Measurements from ENCODE around the gene TSPAN32. TPM values are rescaled to one million over a fixed set of nuclear protein-coding genes. Genes with fewer than 3 reads are reported as not detected.

The TSPAN32 gene
- total RNA-seq, 1 donor from 2014 or later, result not detected

DNA sequence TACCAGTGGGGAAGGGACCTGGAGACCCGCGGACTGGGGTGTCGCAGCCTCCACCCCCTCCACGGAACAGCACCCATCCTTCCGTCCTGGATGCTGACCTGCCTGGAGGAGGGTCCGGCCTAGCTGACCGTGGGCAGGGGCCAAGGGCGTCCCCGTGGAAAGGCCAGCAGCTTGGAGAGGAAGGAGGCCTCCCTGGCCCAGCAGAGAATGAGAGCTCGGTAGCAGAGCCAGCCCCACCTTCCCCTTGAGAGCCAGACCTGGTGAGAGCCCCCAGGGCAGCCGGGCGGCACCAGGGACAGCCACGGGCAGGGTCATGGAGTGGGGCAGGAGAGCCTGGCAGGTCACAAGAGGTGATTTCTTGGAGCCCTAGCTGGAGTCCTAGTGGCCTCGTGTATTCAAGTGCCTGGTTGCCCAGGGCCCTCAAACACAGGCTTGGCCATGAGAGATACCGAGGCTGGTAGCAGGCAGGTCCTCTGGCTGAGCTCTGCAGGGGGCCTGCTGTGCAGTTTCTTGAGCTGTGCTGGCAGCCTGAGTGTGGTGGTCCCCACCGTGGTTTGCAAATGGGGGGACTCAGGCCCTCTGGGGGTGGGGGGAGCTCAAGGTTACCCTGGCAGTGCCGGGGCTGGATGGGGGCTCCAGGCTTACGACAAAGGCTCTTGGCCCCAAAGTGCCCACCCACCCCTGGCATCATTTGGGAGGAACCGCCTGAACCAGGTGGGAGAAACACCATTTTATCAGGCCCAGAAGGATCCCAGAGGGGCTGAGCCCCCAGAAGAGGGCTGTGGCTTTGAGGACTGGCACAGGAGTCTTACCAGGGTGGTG is 7.6 kb downstream of the TSPAN32 start:
- H3K4me1 Mint-ChIP-seq (ENCODE audit: low read depth, unreplicated experiment), result no peaks in the 10 kb centered on the region
- no peaks in the 10 kb centered on the region for H3K9me3 Mint-ChIP-seq (ENCODE audit: unreplicated experiment)
- H3K36me3 Mint-ChIP-seq (ENCODE audit: unreplicated experiment), result no peaks in the 10 kb centered on the region
- H3K27me3 Mint-ChIP-seq (ENCODE audit: unreplicated experiment), result peaks cover 5% of the 10 kb centered on the region
- DNase-seq, result no peak
- H3K4me3 Mint-ChIP-seq (ENCODE audit: unreplicated experiment), result no peak overlapping the region
- no peak overlapping the region for H3K27ac Mint-ChIP-seq (ENCODE audit: unreplicated experiment)
- TF ChIP-seq, protein P1, sequence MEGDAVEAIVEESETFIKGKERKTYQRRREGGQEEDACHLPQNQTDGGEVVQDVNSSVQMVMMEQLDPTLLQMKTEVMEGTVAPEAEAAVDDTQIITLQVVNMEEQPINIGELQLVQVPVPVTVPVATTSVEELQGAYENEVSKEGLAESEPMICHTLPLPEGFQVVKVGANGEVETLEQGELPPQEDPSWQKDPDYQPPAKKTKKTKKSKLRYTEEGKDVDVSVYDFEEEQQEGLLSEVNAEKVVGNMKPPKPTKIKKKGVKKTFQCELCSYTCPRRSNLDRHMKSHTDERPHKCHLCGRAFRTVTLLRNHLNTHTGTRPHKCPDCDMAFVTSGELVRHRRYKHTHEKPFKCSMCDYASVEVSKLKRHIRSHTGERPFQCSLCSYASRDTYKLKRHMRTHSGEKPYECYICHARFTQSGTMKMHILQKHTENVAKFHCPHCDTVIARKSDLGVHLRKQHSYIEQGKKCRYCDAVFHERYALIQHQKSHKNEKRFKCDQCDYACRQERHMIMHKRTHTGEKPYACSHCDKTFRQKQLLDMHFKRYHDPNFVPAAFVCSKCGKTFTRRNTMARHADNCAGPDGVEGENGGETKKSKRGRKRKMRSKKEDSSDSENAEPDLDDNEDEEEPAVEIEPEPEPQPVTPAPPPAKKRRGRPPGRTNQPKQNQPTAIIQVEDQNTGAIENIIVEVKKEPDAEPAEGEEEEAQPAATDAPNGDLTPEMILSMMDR (IDR thresholded peaks at IDR 0.05; ENCODE audit: partially characterized antibody, unreplicated experiment), result no peak

DNA sequence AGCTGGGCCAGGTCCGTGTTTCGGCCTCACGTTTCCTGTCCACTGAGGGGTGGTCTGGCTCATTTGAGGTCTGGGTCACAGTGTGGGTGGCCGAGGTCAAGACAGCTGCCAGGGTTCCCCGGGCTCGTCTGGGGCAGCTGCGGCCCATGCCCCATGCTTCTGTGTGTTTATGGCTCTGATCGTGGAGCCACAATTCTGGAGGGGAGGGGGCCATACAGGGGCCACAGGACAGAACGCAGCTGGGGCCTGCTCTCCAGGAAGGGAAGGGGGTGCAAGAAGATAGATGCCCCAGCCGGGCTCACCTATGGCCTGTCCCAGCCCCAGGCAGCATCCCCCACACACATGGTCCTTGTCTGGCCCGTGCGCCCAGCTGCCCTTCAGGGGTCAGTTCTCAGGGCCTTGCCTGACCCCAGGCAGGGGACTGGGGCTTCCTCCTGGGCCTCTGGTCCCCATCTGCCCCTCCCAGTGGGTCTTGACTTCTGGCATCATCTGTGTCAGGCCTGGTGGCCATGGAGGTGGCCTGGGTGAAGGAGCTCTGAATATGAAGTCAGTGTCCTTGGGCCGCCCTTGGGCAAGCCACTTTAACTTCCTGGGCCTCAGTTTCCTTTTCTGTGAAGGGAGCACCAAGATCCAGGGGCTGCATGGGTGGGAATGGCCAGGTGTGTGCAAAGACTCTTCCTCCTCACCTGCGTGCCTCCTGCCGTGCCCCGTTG is 8.4 kb downstream of the TSPAN32 start:
- no peak overlapping the region for H3K27ac Mint-ChIP-seq (ENCODE audit: unreplicated experiment)
- TF ChIP-seq, protein P1 (IDR thresholded peaks at IDR 0.05; ENCODE audit: partially characterized antibody, unreplicated experiment), result no peak
- H3K27me3 Mint-ChIP-seq (ENCODE audit: unreplicated experiment), result peaks cover 5% of the 10 kb centered on the region
- no peak for DNase-seq
- H3K9me3 Mint-ChIP-seq (ENCODE audit: unreplicated experiment), result no peaks in the 10 kb centered on the region
- H3K36me3 Mint-ChIP-seq (ENCODE audit: unreplicated experiment), result no peaks in the 10 kb centered on the region
- no peaks in the 10 kb centered on the region for H3K4me1 Mint-ChIP-seq (ENCODE audit: low read depth, unreplicated experiment)
- H3K4me3 Mint-ChIP-seq (ENCODE audit: unreplicated experiment), result no peak overlapping the region

DNA sequence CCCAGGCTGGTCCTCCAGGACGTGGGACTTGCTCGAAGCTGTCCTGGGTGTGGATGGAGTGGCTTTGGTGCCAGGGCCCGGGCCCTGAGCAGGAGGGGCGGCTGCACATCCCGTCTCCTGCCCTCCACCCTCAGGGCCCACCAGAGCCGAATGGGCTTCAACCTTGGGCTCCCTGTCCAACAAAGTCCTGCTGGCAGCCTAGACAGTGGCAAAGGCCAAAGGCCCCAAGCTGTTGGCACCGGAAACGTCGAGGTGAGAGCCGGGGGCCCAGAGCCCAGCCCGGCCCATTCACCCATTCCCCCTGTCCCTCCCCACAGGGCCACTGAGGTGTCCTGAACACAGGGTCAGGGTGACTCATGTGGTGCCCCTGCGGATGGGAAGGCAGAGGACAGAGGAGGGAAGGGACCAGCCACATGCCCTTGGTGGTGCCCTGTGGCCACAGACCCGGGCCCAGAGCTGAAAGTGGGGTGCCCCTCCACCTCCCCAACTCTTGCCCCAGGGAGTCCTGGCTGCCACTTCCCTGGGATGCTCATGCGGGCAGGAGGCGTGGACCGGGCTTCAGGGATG is 9.1 kb downstream of the TSPAN32 start:
- Mint-ChIP-seq H3K36me3 (ENCODE audit: unreplicated experiment) (no peaks in the 10 kb centered on the region), H3K9me3 (ENCODE audit: unreplicated experiment) (no peaks in the 10 kb centered on the region), H3K4me1 (ENCODE audit: low read depth, unreplicated experiment) (no peaks in the 10 kb centered on the region)

DNA sequence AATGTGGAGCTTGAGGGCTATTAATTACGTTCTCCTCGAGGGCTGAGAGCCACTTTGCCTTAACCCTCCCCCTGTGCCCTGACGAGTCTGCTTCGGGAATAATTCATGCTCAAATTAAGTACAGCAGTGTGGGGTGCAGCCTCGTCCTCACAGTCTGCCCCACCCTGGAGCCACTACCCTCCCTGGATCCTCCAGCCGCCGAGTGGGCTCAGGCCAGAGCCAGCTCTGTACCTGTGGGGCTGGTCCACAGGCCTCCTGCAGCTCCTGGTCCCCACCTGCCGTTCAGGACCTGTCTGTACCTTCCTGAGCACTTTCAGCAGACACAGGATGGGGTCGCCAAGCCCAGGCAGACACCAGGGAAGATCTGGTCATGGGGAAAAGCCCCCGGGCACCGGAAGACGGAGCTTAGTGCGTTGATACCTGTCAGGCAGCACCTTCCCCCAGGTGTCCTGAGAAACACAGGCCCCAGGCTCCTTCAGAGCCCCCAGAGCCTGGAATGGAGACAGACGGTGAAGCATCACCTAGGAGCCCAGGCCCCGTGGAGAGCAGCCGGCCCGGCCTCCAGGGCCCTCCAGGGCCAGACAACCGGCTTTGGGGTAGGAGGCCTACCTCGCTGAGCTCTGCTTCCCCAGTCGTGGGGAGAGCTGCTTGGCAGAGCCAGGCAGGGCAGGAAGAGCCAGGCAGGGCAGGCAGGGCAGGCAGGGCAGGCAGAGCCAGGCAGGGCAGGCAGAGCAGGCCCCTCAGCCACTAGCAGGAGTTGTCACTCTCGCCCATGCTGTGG is 9.7 kb downstream of the TSPAN32 start:
- Mint-ChIP-seq H3K27me3 (ENCODE audit: unreplicated experiment) (peaks cover 5% of the 10 kb centered on the region), H3K4me1 (ENCODE audit: low read depth, unreplicated experiment) (no peaks in the 10 kb centered on the region), H3K4me3 (ENCODE audit: unreplicated experiment) (no peak overlapping the region), H3K27ac (ENCODE audit: unreplicated experiment) (no peak overlapping the region), H3K36me3 (ENCODE audit: unreplicated experiment) (no peaks in the 10 kb centered on the region), H3K9me3 (ENCODE audit: unreplicated experiment) (no peaks in the 10 kb centered on the region)
- DNase-seq, result no peak
- TF ChIP-seq, protein P1 (IDR thresholded peaks at IDR 0.05; ENCODE audit: partially characterized antibody, unreplicated experiment), result no peak

More for the DNA sequence above, 9.1 kb downstream of the TSPAN32 start:
- Mint-ChIP-seq H3K27me3 (ENCODE audit: unreplicated experiment) (peaks cover 5% of the 10 kb centered on the region), H3K27ac (ENCODE audit: unreplicated experiment) (no peak overlapping the region), H3K4me3 (ENCODE audit: unreplicated experiment) (no peak overlapping the region)
- TF ChIP-seq, protein P1 (IDR thresholded peaks at IDR 0.05; ENCODE audit: partially characterized antibody, unreplicated experiment), result no peak
- no peak for DNase-seq
